Measurements from ENCODE around the gene TNFRSF18.
"Not testable (repeated sequence)": the region's sequence is repeated elsewhere in the genome, so short reads cannot be mapped to it uniquely, and the experiment has no call there.

Gene TNFRSF18

DNA sequence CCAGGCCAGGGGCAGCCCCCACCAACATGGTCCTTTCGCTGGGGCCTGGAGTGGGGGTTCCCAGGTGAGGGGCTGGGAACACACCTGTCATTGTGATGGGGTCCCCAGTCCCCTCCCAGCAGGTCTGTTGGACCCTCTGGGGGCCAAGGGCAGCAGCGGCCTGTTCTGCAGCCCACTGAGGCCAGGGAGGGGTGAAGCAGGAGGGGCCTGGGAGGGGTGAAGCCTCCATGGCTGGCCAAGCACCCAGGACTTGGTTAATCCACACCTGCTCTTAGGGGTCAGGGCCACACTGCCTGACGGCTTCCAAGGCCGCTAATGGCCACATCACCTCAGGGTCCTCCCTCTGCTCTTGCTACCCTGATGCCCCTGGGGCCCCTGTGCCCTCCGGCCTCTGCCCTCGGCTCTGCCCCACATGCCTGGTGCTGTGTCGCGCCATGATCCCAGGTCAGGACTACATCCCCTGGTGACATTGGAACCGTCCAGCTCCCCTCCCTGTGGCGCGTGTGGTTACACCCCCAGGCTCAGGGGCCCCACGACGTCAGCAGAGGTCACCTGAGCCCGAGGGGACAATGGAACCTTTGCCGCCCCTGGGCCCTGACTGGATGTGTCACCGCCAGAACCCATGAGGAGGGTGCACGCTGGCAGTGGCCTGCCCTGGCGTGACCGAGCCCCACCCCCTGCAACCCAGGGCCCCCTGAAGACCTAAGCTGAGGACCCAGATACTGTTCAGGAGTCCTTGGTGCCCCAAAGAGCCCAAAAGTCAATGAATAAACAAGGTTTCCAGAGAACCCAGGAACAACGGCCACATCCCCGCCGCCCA is 7.0 kb downstream of the TNFRSF18 start:
- DNase-seq (ENCODE audit: low read depth) = no peak

DNA sequence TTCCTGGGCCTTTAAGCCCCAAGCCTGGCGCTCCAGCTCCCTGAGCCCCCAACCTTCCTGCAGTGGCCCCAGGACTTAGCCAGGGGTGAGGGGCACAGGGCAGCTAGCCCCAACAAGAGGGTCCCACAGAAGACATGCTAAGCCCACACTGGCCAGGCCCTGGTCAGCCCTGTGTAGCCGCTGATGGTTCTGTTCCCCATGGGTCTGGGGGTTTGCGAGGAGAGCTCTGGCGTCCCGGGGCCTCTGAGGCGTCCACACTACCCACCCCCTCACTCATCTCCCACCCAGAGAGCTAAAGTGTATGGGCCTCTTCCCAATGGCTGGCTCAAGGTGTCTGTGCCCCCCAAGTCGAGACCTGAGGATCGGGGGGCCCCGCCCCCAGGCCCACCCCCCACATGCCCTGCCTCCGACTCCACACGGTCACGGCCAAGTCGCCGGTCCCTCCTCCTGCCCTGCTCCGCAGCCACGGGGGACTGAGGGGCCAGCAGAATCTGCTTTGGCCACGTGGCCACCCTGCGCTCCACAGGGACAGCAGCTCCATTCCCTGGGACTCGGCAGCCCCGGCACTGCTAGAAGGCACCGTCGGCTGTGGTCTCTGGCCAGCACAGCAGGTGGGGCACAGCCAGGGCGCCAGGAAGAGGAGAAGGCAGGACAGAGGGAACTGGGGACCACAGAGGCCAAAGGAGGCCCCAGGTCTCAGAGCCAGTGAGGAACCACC is 7.8 kb downstream of the TNFRSF18 start:
- DNase-seq (ENCODE audit: low read depth) = no peak

DNA sequence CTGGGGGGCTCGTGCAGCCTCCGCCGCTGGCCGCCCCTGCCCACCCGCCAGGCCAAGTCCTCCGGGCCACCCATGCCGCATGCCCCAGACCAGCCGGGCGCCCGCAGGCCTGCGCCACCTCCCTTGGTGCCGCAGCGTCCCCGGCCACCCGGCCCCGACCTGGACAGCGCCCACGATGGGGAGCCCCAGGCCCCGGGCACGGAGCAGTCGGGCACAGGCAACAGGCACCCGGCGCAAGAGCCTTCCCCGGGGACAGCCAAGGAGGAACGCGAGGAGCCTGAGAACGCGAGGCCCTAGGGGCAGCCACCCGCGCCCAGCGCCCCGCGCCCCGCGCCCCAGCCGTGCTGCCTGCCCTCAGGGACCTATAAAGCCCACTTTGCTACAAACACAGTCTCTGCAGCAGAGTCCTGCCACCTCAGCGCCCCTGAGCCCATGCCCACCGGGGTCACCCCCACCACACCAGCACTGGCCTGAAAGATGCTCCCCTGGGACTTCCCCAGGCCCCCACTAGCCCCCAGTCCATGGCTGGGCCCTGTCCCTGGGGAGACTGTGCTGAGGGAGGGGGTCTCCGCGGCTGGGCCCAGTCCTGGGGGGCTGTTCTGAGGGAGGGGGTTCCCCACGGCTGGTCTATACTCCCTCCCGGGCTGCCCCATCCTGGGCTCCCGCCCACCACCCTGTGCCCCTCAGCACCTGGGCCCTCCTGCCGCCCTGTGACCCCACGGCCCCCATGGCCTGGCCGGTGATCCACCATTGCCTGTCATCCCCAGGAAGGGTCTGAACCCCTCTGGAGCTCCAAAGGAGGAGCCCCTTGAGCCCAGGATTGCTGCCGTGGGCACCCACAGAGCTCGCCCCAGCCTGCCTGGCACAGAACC is 8.6 kb downstream of the TNFRSF18 start:
- DNase-seq (ENCODE audit: low read depth) = no peak

DNA sequence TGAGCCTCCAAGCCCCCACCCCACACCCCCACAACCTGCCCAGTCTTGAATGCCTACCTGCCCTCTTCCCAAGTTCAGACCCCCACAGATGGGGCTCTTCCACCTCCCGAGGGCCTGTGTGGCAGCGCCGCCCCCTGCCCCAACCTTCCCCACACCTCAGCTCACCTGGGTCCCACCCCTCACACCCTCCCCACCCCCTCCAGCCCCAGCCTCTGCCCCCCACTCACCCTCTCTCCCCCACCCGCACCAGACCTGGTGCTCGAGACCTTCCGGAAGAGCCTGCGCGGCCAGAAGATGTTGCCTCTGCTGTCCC is 9.2 kb downstream of the TNFRSF18 start:
- DNase-seq (ENCODE audit: low read depth) = no peak

DNA sequence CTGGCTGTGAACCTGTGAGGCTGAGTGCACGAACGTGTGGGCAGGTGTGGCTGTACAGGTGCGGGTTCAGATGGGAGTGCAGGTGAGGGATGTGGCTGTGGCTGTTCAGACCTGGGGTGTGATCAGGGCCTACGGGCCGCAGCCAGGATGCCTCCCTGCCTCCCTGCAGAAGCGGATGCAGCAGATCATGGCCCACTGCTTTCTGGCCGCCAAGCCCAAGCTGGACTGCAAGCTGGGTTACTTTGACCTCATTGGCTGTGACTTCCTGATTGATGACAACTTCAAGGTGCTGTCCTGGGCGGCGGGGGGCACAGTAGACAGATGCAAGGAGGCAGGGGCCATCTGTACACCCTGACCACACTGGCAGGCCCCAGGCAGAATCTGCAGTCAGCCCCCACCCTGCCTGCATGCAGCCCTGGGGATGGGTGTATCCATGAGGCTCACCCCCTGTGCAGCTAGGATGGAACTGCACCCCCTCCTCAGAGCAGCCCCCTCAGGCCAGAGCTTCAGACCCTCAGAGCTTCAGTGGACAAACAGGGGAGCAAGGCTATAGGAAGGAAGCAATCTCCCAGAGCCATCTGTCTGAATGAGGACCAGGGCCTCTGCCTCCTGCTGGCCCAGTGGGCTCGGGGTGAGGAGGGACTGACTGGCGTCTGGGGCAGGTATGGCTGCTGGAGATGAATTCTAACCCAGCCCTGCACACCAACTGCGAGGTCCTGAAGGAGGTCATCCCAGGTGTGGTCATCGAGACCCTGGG is 9.8 kb downstream of the TNFRSF18 start:
- DNase-seq (ENCODE audit: low read depth) = no peak

DNA sequence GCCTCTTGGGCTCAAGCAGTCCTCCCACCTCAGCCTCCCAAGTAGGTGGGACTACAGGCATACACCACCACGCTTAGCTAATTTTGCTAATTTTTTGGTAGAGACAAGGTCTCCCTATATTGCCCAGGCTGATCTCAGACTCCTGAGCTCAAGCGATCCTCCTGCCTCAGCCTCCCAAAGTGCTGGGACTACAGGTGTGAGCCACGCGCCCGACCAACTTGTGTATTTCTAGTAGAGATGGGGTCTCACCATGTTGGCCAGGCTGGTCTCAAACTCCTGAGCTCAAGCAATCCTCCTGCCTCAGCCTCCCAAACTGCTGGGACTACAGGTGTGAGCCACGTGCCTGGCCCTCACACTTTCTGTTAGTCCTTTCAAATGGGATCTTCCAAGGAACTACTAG is 10.7 kb downstream of the TNFRSF18 start:
- DNase-seq (ENCODE audit: low read depth) = not testable (repeated sequence)

DNA sequence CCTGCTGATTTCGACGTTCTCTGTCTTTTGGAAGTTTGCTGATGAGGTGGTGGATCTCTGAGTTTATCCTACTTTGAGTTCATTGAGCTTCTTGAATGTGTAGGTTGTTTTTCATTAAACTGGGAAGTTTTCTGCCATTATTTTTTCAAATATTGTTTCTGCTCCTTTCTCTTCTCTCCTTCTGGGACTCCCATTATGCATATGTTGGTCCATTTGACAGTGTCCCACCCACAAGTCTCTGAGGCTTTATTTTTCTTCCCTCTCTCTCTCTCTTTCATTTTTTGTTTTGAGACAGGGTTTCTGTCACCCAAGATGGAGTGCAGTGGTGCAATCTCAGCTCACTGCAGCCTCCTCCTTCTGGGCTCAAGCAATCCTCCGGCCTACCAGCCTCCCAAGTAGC is 11.7 kb downstream of the TNFRSF18 start:
- no peak for DNase-seq (ENCODE audit: low read depth)

DNA sequence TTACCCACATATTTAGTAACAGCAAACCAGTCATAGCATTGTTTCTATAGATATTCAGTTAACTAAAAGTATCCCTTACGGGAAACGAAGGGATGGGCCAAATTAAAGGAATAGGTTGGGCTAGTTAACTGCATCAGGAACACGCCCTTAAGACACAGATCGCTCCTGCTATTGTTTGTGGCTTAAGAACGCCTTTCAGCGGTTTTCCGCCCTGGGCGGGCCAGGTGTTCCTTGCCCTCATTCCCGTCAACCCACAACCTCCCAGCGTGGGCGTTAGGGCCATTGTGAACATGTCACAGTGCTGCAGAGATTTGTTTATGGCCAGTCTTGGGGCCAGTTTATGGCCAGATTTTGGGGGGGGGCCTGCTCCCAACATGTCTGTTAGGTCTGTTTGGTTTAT is 14.7 kb downstream of the TNFRSF18 start:
- no peak for DNase-seq (ENCODE audit: low read depth)

DNA sequence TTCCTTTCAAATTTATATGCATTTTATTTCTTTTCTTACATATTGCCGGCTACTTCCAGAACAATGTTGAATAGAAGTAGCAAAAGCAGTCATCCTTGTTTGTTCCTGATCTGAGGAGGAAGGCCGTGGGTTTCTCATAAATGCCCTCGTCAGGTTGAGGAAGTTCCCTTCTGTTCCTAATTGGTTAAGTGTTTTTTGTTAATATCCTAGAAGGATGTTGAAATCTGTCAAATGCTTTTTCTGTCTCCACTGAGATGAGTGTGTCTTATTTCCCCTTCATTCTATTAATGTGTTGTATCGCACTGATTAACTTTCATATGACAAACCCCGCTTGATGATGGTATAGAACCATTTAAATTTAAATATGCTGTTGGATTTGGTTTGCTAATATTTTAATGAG is 17.3 kb downstream of the TNFRSF18 start:
- no peak for DNase-seq (ENCODE audit: low read depth)

DNA sequence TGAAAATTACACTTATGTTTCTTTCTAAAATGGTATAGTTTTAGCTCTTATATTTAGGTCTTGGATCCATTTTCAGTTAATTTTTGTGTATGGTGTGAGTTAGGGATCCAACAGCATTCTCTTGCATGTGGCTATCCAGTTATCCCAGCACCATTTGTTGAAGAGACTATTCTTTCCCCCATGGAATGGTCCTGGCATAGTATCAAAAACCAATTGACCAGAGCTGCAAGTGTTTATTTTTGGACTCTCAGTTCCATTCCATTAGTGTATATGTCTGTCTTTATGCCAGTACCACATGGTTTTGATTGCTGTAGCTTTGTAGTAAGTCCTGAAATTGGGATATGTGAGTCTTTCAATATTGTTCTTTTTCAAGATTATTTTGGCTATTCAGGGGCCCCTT is 18.5 kb downstream of the TNFRSF18 start:
- no peak for DNase-seq (ENCODE audit: low read depth)

DNA sequence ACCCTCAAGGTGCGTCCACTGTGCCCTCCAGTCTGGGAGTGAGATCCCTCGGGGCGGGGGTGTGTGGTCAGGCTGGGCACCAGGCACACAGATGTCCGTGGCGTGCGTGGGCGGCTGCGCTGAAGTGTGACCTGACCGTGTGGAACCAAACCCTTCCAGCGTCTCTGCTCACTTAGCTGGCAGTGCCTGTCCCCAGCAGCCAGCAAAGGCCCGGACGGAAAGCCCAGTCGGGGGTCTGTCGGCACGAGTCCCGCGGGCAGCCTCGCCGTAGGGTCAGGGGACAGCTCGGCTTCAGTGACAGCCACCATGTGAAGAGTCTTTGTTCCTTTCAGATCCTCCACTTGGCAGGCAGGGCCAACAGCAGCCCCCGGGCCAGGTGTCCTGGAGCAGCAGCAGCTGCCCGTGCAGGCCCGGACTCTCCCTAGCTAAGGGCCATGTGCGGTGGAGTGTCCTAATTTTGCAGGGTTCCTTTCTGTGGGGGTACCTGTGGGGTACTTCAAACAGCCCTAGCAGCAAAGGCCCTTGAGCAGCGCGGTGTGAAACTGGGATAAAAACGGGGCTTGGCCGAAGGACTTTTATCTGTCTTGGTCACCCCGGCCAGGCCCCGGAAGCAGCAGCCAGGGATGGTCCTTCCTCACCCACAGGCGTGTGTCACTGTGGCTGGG is 21.2 kb downstream of the TNFRSF18 start:
- no peak for DNase-seq (ENCODE audit: low read depth)

DNA sequence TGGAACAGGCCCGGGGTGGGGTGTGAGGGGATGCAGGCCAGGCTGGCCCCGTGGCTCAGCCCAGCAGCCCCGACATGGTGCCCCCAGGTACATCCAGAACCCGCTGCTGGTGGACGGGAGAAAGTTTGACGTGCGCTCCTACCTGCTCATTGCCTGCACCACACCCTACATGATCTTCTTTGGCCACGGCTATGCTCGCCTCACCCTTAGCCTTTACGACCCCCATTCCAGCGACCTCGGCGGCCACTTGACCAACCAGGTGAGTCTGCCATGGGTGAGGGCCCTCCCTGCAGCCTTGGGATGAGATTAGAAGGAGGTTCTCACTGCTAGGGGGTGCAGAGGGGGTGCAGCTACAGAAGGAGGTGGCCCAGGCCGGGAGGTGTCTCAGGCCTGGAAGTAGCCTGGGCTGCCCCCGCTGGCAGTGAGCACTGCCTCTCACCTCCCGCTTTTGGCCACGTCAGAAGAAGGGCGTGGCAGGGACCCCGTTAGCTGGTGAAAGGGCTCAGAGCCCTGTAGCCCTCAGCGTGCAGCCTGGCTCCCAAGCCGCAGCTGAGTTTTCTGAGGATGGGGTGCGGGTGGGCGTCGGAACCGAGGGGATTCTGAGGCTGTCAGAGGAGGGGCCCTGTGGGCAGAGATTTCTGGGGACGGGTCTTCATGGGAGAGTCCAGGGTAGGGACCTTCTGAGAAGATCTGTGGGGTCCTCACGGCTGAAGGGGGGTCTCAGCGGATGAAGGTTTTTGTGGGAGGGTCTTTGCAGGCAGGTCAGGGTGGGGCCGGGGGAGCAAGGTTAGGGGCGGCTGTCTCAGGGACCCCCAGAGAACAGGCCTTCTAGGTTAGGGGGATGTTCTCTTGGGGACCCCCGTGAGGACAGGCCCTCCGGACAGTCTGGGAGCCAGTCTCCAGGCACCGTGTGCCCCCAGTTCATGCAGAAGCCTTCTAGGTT is 22.3 kb downstream of the TNFRSF18 start:
- no peak for DNase-seq (ENCODE audit: low read depth)

DNA sequence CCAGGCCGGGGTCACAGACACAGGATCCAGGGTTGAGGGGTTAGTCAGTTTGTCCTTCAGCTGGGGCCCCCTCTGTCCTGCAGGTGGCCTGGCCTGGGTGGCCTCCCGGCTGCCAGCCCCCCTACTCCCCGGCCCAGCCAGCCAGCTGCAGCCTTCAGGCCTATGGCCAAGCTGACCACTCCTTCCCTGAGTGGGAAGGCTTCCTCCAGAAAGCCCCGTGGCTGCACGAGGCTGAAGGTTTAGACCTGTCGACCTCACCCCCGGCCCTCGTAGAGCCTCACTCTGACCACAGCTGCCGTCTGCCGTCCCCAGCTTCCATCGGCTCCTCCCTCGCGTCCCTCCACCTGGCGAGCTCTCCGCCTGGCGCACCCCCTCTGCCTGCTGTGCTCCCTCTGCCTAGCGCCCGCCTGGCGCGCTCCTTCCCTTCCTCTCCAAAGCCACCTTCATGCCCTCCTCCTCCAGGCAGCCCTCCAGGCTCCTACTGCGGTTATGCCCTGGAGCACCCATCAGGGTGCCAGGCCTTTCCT is 23.1 kb downstream of the TNFRSF18 start:
- no peak for DNase-seq (ENCODE audit: low read depth)

DNA sequence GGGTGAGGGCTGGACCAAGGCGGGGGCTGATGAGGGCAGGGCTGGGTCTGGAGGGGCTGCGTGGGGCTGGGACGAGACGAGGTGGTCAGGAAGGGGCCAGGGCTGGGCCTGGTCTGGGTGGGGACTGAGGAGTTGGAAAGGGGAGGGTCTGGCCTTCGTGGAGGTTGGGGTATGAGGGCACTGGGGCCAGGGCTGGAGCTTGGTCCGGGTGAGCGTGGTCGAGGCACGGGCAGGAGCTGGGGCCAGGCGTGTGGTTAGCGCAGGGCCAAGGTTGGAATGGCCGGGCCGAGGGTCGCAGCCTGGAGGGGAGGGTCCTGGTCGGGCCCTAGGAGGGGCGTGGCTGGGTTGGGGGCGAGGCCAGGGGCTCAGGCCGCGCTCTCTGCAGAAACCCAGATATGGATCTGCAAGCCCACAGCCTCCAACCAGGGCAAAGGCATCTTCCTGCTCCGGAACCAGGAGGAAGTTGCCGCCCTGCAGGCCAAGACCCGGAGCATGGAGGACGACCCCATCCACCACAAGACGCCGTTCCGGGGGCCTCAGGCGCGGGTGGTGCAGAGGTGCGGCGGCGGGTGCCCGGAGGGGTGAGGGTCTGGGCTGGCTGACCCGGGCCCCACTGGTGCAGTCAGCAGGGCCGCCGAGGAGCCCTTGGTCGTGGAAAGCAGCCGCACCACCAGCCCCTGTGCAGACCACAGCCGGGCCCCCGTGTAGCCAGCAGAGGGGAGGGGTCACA is 23.7 kb downstream of the TNFRSF18 start:
- DNase-seq (ENCODE audit: low read depth) = no peak

DNA sequence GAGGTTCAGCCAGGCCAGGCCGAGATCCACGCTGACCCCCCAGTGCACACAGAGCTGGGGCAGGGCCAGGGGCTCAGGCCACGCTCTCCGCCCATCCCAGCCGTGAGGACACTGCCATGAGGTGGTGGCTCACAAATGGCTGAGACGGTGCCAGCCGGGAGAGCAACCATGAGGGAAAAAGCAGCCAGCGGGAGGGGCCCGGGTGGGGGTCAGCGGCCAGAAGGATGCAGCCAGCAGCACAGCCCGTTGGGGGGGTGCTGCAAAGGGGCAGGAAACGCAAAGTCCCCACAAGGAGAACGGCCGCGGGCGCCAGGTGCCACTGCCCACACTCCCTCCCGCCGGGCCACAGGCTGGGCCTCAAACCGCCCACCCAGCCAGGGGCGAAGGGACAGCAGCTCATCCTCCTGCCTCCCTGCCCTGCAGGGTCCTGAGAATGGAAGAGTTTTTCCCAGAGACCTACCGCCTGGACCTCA is 24.4 kb downstream of the TNFRSF18 start:
- DNase-seq (ENCODE audit: low read depth) = no peak

DNA sequence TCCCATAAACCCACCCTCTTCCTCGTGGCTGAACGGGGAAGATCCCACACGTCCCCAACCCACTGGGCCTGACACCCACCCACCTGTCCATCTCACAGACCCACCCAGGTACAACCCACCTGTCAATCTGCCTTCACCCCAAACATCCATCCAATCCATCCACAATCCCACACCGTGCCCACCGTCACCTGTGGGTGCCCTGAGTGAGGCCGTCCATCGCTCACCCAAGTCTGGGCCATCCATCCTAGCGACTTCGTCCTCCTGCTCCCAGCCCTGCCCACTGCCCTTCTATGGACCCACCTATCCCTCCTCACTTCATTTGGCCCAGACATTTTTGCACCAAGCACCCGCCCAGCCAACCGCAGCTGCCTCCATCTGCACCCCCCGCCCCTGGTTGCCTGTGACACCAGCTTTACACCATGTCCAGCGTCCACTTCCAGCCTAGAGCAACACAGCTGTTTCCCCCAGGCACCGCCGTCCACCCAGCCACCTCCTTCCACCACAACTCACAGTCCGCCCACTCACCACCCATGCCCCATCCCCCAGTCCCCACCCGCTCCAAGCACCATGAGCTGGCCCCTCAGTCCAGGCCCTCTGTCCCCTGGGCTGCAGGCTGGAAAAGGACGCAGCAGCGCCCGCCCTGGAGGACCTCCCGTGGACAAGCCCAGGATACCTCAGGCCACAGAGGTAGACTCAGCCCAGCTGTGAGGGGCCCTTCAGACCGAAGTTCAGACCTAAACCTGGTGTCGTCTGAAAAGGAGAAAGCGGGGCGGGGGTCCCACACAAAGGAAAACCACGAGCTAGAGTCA is 25.1 kb downstream of the TNFRSF18 start:
- DNase-seq (ENCODE audit: low read depth) = no peak

DNA sequence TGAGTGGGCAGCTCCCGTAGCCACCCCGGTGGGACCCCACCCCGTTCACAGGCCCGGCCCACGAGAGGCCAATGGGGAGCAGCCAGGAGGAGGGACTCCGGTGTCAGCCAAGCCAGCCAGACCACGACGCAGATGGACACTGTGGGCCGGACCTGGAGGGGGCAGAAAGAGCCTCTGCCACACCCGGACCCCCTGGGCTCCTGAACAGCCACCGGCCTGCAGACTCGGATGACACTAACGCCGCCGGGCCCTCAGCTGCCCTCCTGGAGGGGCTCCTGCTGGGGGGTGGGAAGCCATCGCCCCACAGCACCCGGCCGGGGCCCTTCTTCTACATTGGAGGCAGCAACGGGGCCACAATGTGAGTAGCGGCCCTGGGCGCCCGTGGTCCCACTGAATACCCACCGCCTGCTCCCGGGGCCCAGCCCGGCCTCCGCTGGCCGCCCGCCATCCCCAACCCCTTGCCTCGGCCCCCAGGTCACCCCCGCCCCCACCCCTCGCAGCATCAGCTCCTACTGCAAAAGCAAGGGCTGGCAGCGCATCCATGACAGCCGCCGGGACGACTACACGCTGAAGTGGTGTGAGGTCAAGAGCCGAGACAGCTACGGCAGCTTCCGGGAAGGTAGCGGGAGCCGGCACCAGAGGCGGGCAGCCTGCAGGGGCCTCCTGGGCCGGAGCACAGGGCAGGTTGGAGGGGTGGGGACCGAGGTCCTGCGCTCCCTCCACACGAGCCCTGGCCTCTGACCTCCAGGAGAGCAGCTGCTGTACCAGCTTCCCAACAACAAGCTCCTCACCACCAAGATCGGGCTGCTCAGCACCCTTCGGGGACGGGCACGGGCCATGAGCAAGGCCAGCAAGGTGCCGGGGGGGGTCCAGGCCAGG is 26.2 kb downstream of the TNFRSF18 start:
- no peak for DNase-seq (ENCODE audit: low read depth)
